Dedifferentiated amniotic fluid mesenchymal stem cell (primary cell): Measurements from ENCODE around the gene CCDC88C.

Source experiments
- DNase-seq: peaks from one replicate; pipeline ENCODE4 v3.0.0-alpha.2; 2016; ENCODE audit errors: extremely low spot score

CCDC88C gene

DNA sequence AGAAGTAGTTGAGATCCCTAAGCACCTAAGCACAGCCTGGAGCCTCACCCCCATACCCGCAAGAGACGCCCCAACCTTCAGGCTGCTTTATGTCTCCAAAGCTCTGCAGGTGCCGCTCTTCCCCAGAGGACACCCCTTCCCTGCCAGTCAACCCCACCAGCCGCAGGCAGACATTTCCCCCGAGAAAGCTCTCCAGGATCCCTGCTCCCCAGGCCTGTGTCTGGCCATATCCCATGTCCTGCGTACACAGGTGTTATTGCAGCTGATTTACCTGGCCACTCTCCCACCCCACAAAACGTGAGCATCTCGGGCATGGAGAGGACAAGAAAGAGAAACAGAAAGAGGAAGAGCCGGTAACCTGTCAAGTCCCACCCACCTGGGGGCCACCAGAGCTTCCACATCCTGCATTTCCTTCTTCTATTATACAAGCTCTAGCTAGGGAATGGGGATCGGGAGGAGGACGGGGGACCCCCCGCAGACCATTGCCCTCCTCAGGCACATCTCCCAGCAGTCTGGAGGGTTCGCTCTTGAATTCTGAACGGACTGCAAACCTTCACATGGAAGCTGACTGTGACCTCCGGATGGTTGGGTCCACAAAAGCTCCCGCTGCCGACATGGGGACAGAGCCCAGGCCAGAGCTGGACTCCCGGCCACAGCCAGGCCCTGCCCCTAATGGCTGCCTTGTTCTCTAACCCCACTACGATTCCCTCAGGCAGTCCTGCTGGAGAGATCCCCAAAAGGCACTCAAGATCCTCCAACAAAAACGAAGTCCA lies 17.6 kb downstream of the CCDC88C start:
- no peak for DNase-seq

DNA sequence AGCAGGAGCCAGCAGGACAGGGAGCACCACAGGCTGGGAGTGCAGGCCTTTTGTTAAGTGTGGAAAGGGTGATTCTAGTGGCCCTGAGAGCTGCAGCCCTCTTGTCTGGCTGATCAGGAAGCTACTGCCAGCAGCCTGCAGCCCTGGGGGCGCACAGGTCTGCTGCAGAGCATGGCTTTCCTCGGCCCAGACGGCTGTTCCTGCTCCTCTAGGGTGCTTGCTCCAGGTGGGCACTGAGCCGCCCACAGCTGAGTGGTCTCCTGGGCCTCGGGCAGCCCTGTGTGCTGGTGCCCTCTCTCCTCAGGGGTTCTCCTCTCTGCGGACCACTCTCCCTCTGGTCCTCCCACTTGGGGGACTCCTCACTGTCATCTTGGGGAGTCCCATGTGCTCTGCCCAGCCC lies 18.9 kb downstream of the CCDC88C start:
- DNase-seq = no peak

DNA sequence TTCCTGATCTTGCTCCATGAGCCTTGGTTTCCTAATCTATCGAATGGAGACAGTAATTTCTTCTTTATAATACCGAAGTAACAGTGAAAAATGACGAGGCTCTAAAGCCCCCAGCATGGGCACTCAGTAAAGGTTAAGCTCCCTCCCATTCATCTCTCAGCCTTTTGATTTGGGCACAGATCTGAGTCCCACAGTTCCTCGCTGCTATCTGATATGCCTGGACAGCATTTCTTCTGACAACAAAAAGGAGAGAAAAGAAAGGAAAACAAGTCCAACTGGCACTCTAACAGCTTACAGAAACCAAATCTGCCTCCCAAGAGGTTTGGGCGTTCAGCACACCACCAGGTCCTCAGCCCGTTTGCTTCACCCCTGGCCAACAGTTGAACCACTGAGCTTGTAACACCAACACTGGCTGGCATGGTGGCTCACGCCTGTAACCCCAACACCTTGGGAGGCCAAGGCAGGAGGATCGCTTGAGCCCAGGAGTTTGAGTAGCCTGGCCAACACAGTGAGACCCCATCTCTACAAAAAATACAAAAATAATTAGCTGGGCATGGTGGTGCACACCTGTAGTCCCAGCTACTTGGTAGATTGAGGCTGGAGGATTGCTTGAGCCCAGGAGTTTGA lies 19.5 kb downstream of the CCDC88C start:
- DNase-seq = no peak

GRCh38 chr14:91396959-91397815 lies 20.4 kb downstream of the CCDC88C start:
- DNase-seq = no peak

GRCh38 chr14:91396013-91396660 lies 21.5 kb downstream of the CCDC88C start:
- no peak for DNase-seq

DNA sequence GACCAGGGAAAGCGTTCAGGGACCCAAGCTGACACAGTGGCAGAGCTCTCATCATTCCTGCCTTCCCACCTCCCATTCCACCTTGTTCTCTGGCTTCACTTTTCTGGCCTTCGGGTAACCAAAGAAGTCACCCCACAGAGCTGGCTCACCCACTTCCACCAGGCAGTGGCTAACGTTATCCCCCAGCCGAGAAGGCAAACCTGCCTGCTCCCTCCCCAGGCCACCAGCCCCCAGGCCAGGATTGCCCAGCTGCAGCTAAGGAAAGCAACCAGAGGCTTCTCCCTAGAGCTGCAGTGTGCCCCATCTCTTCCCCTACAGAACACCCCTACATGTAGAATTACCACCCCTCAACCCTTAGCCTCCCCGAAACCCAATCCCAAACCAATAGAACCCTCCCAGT lies 22.2 kb downstream of the CCDC88C start:
- no peak for DNase-seq

- DNase-seq = no peak
Measured at GRCh38 chr14:91394105-91395081, 23.2 kb downstream of the CCDC88C start.

- no peak for DNase-seq
Measured at GRCh38 chr14:91392623-91393303, 24.9 kb downstream of the CCDC88C start.

GRCh38 chr14:91390165-91390778 lies 27.3 kb downstream of the CCDC88C start:
- no peak for DNase-seq

- DNase-seq = no peak
Measured at GRCh38 chr14:91389150-91389549, 28.5 kb downstream of the CCDC88C start.

DNA sequence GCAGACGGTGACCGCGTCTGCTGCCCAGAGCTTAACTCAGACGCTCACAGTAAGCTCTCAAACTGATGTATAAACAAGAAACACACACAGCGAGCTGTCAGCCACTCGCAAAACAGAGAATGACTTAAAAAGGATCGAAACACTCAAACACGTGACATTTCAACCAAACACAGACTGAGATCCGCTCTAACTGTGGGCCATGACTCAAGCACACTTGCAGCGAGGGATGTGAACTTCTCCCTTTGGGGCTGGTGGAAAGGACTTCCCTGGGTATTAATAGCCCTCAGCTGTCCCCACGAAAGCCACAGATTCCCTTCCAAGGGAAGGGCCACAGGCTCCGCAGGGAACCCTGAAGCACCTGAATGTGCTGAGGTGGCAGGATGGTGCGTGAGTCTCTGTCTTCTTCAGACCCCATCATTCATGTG lies 29.1 kb downstream of the CCDC88C start:
- no peak for DNase-seq

DNA sequence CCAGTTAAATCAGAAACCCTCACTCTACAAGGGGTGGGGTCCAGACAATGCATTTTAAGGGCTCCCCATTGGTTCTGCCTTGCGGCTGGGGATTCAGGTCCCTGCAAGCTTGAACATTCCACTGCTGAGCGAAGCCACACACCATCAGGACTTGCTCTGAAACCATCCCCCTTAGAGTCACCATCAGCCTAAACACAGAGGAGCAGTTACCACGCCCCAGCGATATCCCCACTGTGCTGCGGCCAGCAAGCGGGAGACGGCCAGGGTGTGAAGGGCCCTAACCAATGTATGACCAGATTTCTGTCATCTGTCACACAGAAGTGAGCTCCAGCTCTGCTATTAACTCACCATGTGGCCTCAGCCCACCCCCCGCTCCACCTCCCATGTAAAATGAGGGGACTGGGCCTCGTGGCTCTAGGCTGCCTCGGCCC lies 29.7 kb downstream of the CCDC88C start:
- no peak for DNase-seq

DNA sequence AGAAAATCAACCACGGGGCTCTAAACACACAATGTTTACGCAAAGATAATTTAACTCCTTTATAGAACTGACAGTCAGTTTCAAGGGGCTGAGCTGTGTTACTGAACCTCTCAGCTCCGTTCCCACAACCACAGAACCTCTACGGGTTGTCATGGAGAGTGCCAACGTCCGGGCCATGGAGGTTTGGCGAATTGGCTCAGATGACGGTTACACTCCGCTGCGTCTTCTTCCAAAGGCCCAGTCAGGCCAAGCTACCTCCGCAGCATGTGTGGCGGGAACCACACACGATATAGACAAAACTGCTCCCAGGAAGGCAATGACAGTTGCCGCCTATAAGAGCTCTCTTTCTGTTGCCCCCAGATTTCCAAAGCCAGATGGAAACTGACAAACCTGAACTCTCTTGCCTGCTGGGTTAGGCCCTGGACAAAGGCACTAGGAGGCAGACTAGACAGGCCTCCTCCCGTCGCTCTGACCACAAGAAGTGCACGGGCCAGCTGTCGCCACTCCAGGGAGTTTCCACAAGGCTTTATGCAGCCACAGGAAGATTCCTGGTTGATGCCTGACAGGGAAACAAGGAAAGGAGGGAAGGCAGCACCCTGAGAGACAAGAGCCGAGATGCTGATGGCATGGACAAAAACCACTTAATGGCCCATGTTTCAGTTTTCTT lies 30.3 kb downstream of the CCDC88C start:
- DNase-seq = no peak

DNA sequence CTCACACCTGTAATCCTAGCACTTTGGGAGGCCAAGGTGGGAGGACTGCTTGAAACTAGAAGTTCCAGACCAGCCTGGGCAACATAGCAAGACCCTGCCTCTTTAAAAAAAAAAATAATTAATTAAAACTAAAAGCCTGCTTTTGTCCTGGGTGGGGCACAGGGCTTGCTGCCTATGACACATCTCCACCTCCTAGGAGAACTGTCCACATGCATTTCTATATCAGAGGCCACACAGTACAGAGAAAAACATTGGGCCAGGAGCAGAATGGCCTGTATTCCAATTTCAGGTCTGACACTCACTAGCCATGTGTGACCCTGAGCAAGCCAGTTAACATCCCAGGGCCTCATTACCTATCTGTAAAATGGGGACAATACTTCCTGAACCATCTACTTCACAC lies 31.9 kb downstream of the CCDC88C start:
- DNase-seq = no peak

DNA sequence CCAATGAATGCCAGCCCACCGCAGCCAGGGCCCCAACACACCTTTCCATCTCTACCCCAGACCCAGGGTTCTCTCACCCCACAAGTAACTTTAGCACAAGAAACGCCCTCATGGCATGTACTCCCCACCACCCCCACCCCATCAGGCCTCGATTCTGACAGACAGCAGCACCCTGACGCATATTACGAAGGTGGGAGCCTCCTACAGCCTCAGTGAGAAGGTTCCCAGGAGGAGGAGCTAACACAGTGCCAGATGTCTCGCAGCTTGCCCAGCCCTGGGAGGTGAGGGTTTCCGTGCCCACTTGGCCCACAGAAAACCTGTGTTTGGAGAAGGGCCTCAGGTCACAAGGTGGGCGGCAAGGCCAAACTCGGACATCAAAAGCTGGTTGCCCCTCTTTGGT lies 32.4 kb downstream of the CCDC88C start:
- no peak for DNase-seq

DNA sequence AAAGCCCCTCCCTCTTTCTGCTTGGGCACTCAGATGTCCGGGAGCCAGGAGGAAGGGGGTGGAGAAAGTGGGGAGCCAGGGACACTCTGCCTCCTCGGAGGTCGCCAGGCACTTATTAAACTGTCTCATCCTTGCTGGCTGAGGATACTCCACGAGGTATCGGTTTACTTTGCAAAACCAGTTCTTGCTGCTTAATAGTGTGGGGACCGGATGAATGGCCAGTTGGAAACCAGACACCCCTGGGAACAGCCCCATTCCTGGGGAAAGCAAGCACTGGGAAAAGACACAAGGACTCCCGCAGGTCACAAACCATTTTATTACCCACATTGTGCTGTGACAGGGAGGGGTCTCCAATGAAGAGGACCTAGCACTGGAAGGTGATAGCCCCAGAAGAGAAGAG lies 34.2 kb downstream of the CCDC88C start:
- no peak for DNase-seq

DNA sequence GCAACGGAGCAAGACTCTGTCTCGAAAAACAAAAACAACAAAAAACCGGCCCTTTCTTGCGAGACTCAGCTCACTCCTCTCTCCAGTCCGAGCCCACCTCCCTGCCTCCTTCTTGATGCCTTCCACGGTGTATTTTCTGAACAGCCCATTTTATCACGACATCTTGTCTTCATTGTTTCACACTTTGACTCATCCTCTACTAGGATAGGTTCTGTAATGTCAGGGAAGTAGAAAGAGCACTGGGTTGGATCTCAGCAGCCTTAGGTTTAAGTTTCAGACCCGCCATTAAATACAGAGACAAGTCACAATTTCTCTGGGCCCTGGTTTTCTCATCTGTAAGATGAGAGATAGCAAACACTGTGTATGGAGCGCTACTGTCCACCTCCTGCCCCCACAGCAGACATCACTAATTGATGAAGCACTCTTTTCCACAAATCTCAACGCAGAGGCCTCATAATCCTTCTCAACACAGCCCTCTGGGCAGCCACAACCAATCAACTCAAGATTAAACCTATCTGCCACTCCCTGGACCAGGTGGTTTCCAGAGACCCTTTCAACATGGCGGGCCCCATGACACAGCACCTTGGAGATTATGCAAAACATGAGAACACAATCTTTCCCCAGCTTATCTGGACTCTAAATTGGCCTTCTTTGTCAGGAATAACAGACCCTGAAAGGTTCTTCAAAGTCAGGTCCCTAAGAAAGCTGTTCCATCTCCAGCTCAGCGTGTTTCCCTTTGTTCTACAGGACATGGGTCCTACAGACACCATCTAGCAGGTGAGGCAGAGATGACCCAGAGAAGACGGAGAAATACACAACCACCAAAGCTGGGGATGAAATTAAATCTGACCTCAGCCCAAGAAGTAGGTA lies 35.6 kb downstream of the CCDC88C start:
- DNase-seq = no peak
